Endothelial cell of umbilical vein (primary cell): ENCODE data around the gene PCED1B. TPM values are rescaled to one million over a fixed set of nuclear protein-coding genes. Genes with fewer than 3 reads are reported as not detected.

Experiments
- BruUV-seq: library from RNA; stranded (reverse); fragments of 400-500 nt; replicated peaks from 2 replicates; lab custom pipeline; 2021; lab: Mats Ljungman, UMichigan
- CTCF ChIA-PET: fragments of 300-600, 350-600 bp; sonication (Branson Sonifier 250); formaldehyde crosslinking; loops from one replicate; lab custom pipeline; 2021; ENCODE audit warnings: antibody characterized with exemption, inconsistent platforms; lab: Charles Lee
- POLR2A ChIA-PET: fragments of 300-600, 350-600 bp; sonication (Branson Sonifier 250); formaldehyde crosslinking; loops from one replicate; lab custom pipeline; 2021; ENCODE audit warnings: antibody characterized with exemption, inconsistent platforms; lab: Charles Lee
- DNase-seq: peaks from one replicate; pipeline ENCODE4 v3.0.0-alpha.2; 2011; ENCODE audit warnings: low read depth, low spot score
- FAIRE-seq: peaks from 2 replicates; lab custom pipeline; 2011; peaks lifted over from hg19 to GRCh38; lab: Jason Lieb, UNC
- H2AFZ ChIP-seq: 2 replicates; pipeline ENCODE4 v1.6.0; 2012; ENCODE audit warnings: low read depth, low read length, control low read depth, inconsistent platforms
- H3K27ac ChIP-seq: 2 replicates; pipeline ENCODE4 v1.5.1; 2011; ENCODE audit warnings: low read depth, mild to moderate bottlenecking, control low read depth, low read length, moderate library complexity; ENCODE audit not compliant: insufficient read depth
- H3K27me3 ChIP-seq, 2 experiments: 2 replicates each; pipeline versions ENCODE4 v1.6.0 to v1.6.1; 2011; ENCODE audit warnings: low read length in 2 of 2, mixed read lengths in 1 of 2; ENCODE audit not compliant: control insufficient read depth in 2 of 2, insufficient read depth in 2 of 2
- H3K36me3 ChIP-seq, 2 experiments: 2 replicates in 1 of 2; 3 replicates in 1 of 2; pipeline ENCODE4 v1.5.1; 2011; ENCODE audit warnings: low read length in 2 of 2, mild to moderate bottlenecking in 1 of 2, moderate library complexity in 1 of 2; ENCODE audit not compliant: control insufficient read depth in 2 of 2, insufficient read depth in 2 of 2; ENCODE audit errors: extremely low read depth in 1 of 2
- H3K4me1 ChIP-seq: 3 replicates; pipeline ENCODE4 v1.5.1; 2011; ENCODE audit warnings: mild to moderate bottlenecking, low read length; ENCODE audit not compliant: control insufficient read depth, insufficient read depth; ENCODE audit errors: extremely low read depth
- H3K4me2 ChIP-seq: 2 replicates; pipeline ENCODE4 v1.6.1; 2011; ENCODE audit warnings: low read length, control low read depth, mixed read lengths; ENCODE audit not compliant: insufficient read depth
- H3K4me3 ChIP-seq, 3 experiments: fragments of 200-600 bp in 1 of 3; sonication (generic), shearing (Covaris generic) in 1 of 3; replicated peaks in 1 of 3; 2 replicates each; pipeline ENCODE4 v1.5.1; 2011 to 2016; ENCODE audit warnings: control low read depth in 3 of 3, low read length in 3 of 3, mild to moderate bottlenecking in 2 of 3, inconsistent platforms in 1 of 3, low read depth in 1 of 3, moderate library complexity in 1 of 3; ENCODE audit not compliant: insufficient read depth in 1 of 3
- H3K79me2 ChIP-seq: 2 replicates; pipeline ENCODE4 v1.6.0; 2012; ENCODE audit warnings: low read length, inconsistent platforms; ENCODE audit not compliant: control insufficient read depth, insufficient read depth
- H3K9ac ChIP-seq: replicated peaks from 2 replicates; pipeline ENCODE3; 2011; ENCODE audit warnings: low read length, control low read depth; ENCODE audit not compliant: insufficient read depth; ENCODE audit errors: extremely low read depth
- H3K9me1 ChIP-seq: replicated peaks from 3 replicates; pipeline ENCODE4 v1.6.0; 2011; ENCODE audit warnings: mild to moderate bottlenecking, low read length; ENCODE audit not compliant: control insufficient read depth, insufficient read depth; ENCODE audit errors: extremely low read depth
- H3K9me3 ChIP-seq: replicated peaks from 2 replicates; pipeline ENCODE4 v1.5.1; 2012; ENCODE audit warnings: low read length, inconsistent platforms; ENCODE audit not compliant: control insufficient read depth, insufficient read depth
- H4K20me1 ChIP-seq: replicated peaks from 2 replicates; pipeline ENCODE3; 2011; ENCODE audit warnings: mild to moderate bottlenecking, low read length; ENCODE audit not compliant: control insufficient read depth, insufficient read depth; ENCODE audit errors: extremely low read depth
- CTCF ChIP-seq, 2 donors: IDR thresholded peaks; 1 replicate in 1 of 2; 2 replicates in 1 of 2; pipeline ENCODE4 v1.5.1; 2011; ENCODE audit warnings: low read length in 2 of 2, mild to moderate bottlenecking in 2 of 2, moderate library complexity in 2 of 2, control low read depth in 1 of 2, inconsistent platforms in 1 of 2, low read depth in 1 of 2; ENCODE audit not compliant: insufficient read depth in 1 of 2; ENCODE audit errors: extremely low read depth in 1 of 2
- EZH2 ChIP-seq: IDR thresholded peaks from 2 replicates; pipeline ENCODE4 v1.6.1; 2012; ENCODE audit warnings: borderline replicate concordance, low read depth, mild to moderate bottlenecking, moderate library complexity, low read length, inconsistent platforms; ENCODE audit not compliant: severe bottlenecking
- FOS ChIP-seq: IDR thresholded peaks from 2 replicates; pipeline ENCODE4 v1.6.1; 2011; ENCODE audit warnings: mild to moderate bottlenecking, low read length, moderate library complexity, borderline replicate concordance; ENCODE audit not compliant: insufficient read depth
- JUN ChIP-seq: IDR thresholded peaks from 2 replicates; pipeline ENCODE4 v1.6.1; 2011; ENCODE audit warnings: borderline replicate concordance, low read depth; ENCODE audit not compliant: insufficient read length, insufficient read depth
- MAX ChIP-seq: IDR thresholded peaks from 2 replicates; pipeline ENCODE4 v1.6.1; 2011; ENCODE audit not compliant: insufficient read depth, insufficient read length
- POLR2A ChIP-seq: IDR thresholded peaks from 2 replicates; pipeline ENCODE4 v1.6.1; 2012; ENCODE audit warnings: low read depth, mild to moderate bottlenecking, control low read depth, low read length
- POLR2AphosphoS5 ChIP-seq: IDR thresholded peaks from 2 replicates; pipeline ENCODE4 v1.6.1; 2012; ENCODE audit warnings: low read depth, mild to moderate bottlenecking, control low read depth, low read length, moderate library complexity; ENCODE audit not compliant: insufficient read depth
- dilution Hi-C: fragments of 300-500 bp; cut with MboI; formaldehyde crosslinking; loops from one replicate; pipeline ENCODE4 v1.15.0; 2019; ENCODE audit warnings: low sequenced_read_pairs; ENCODE audit not compliant: extremely low pct_ligation_motif_present
- intact Hi-C: fragments of 100-400 bp; cut with micrococcal nuclease; formaldehyde crosslinking; loops from one replicate; pipeline ENCODE4 v1.10.0; 2022
- polyA plus RNA-seq, 4 experiments: library from polyadenylated mRNA; depleted of rRNA in 3 of 4; stranded (reverse) in 3 of 4; unstranded in 1 of 4; fragments of >200 nt; gene quantifications; 2 replicates each; pipeline versions ENCODE4 v1.2.1 to v1.2.3, GENCODE V29; 2011 to 2012; ENCODE audit warnings: missing spikeins in 1 of 4
- total RNA-seq: library from RNA; stranded (reverse); gene quantifications from 2 replicates; pipeline ENCODE4 v1.2.3, GENCODE V29; 2021

PCED1B gene
- total and polyA plus RNA-seq, 2 donors (not counting 3 experiments of a cell fraction or from before 2014, with no cell fraction given): 1.7 to 2.6 TPM

GRCh38 chr12:47231456-47231855 lies 152.0 kb downstream of the PCED1B start:
- Histone ChIP-seq H3K27me3 (no peaks in the 10 kb centered on the region), H2AFZ (no peak overlapping the region), H3K27ac (no peak overlapping the region), H3K79me2 (no peaks in the 10 kb centered on the region), H3K9me1 (no peaks in the 10 kb centered on the region), H3K4me1 (peaks cover 4% of the 10 kb centered on the region), H3K36me3 (no peaks in the 10 kb centered on the region), H3K4me2 (no peak overlapping the region), H3K4me3 (no peak overlapping the region), H4K20me1 (no peaks in the 10 kb centered on the region), H3K9me3 (no peaks in the 10 kb centered on the region), H3K9ac (no peak overlapping the region)
- BruUV-seq: no TSS peak
- ChIA-PET POLR2A (no interaction called here), CTCF (no interaction called here)
- TF ChIP-seq CTCF (IDR thresholded peaks at IDR 0.05; ENCODE audit: extremely low read depth in 1 of 2, insufficient read depth in 1 of 2, low read depth in 1 of 2, low read length in 2 of 2) (no peak), EZH2 (no peak), JUN (no peak), POLR2AphosphoS5 (no peak), FOS (no peak), POLR2A (no peak), MAX (no peak)
- intact Hi-C loops (no loop called here), dilution Hi-C loops (no loop called here)
- no peak for FAIRE-seq
- DNase-seq: no peak
